K562 (cell line): ENCODE results near the gene ORAI3. TPM values are rescaled to one million over a fixed set of nuclear protein-coding genes. Genes with fewer than 3 reads are reported as not detected.

Experiments used
- COPS2 ChIP-seq: fragments of 450-650 bp; conservative IDR thresholded peaks from 2 replicates; pipeline ENCODE4 v1.6.1; 2016; ENCODE audit warnings: mild to moderate bottlenecking, moderate library complexity
- ETV5 ChIP-seq: sonication (generic); formaldehyde crosslinking; IDR thresholded peaks from 2 replicates; pipeline ENCODE4 v1.4.0; 2020; ENCODE audit warnings: low read depth, mild to moderate bottlenecking, missing genetic modification reagents
- KAT7 ChIP-seq: sonication (generic); formaldehyde crosslinking; IDR thresholded peaks from 2 replicates; pipeline ENCODE4 v1.8.0; 2022; ENCODE audit warnings: missing genetic modification reagents, mild to moderate bottlenecking, borderline replicate concordance
- NR2C2 ChIP-seq, 2 experiments: fragments of 200-800 bp in 1 of 2; sonication (Bioruptor generic) in 1 of 2; sonication (generic) in 1 of 2; formaldehyde crosslinking in 1 of 2; IDR thresholded peaks; 2 replicates each; pipeline versions ENCODE4 v1.6.1 to v1.8.0; 2016 to 2022; ENCODE audit warnings: mild to moderate bottlenecking in 1 of 2, missing compliant biosample characterization in 1 of 2, missing genetic modification characterization in 1 of 2, missing genetic modification reagents in 1 of 2
- PHF21A ChIP-seq: fragments of 450-650 bp; IDR thresholded peaks from 2 replicates; pipeline ENCODE4 v1.6.1; 2017; ENCODE audit warnings: low read depth, borderline replicate concordance
- RBM15 ChIP-seq: fragments of 200-400 bp; formaldehyde crosslinking; IDR thresholded peaks from 2 replicates; pipeline ENCODE4 v1.6.1; 2018; ENCODE audit warnings: mild to moderate bottlenecking, low read length, moderate library complexity; ENCODE audit not compliant: insufficient read depth
- RFX1 ChIP-seq: fragments of 450-650 bp; IDR thresholded peaks from 2 replicates; pipeline ENCODE4 v1.6.1; 2016; ENCODE audit warnings: mild to moderate bottlenecking, moderate library complexity
- SIRT6 ChIP-seq: IDR thresholded peaks from one replicate; pipeline ENCODE4 v1.6.1; 2012; ENCODE audit warnings: low read depth, mild to moderate bottlenecking, control low read depth, inconsistent platforms, low read length, moderate library complexity
- STAT5A ChIP-seq: IDR thresholded peaks from 2 replicates; pipeline ENCODE4 v1.6.1; 2012; ENCODE audit warnings: low read length, inconsistent platforms, borderline replicate concordance
- TAF1 ChIP-seq: IDR thresholded peaks from 2 replicates; pipeline ENCODE4 v1.6.1; 2011; ENCODE audit warnings: mild to moderate bottlenecking, low read length, moderate library complexity; ENCODE audit not compliant: insufficient read depth, control insufficient read depth, severe bottlenecking; ENCODE audit errors: extremely low read depth
- ZBED1 ChIP-seq: IDR thresholded peaks from 2 replicates; pipeline ENCODE4 v1.6.1; 2014
- ZNF444 ChIP-seq: fragments of 250-450 bp; sonication (Bioruptor Pico); IDR thresholded peaks from 2 replicates; pipeline ENCODE4 v1.4.0; 2020; ENCODE audit warnings: mild to moderate bottlenecking, moderate library complexity
- polyA plus RNA-seq, 8 experiments: library from polyadenylated mRNA; depleted of rRNA in 4 of 8; stranded (reverse) in 5 of 8; unstranded in 3 of 8; fragments of >200 nt; fragmentation: Nextera tagmentation in 2 of 8; fragmentation: Illumina TruSeq in 1 of 8; extraction: Ambion mirVana in 2 of 8; extraction: Trizol in 1 of 8; gene quantifications; 2 replicates each; pipeline versions ENCODE4 v1.2.1 to v1.2.3, GENCODE V29; 2011 to 2014; ENCODE audit warnings: inconsistent platforms in 1 of 8, missing spikeins in 1 of 8
- total RNA-seq, 7 experiments: library from RNA; depleted of rRNA in 6 of 7; stranded (reverse); fragments of >200 nt in 6 of 7; fragmentation: Illumina TruSeq in 2 of 7; extraction: Trizol in 2 of 7; gene quantifications; 2 replicates each; pipeline versions ENCODE4 v1.2.1 to v1.2.3, GENCODE V29; 2011 to 2021; ENCODE audit warnings: low replicate concordance in 1 of 7
- TF ChIP-seq, protein P1 (sequence below): fragments of 250-450 bp; sonication (Bioruptor Pico); IDR thresholded peaks from 2 replicates; pipeline ENCODE4 v1.4.0; 2020
- TF ChIP-seq, protein P2 (sequence below): fragments of 150-350 bp; IDR thresholded peaks from 2 replicates; pipeline ENCODE4 v1.6.1; 2014; ENCODE audit warnings: low read depth, mild to moderate bottlenecking, low read length, borderline replicate concordance
- TF ChIP-seq, protein P3 (sequence below): sonication (generic); formaldehyde crosslinking; IDR thresholded peaks from 2 replicates; pipeline ENCODE4 v1.8.1; 2022; ENCODE audit warnings: missing genetic modification reagents
- TF ChIP-seq, protein P4 (sequence below): sonication (generic); formaldehyde crosslinking; IDR thresholded peaks from 2 replicates; pipeline ENCODE4 v1.8.0; 2022; ENCODE audit warnings: mild to moderate bottlenecking, missing genetic modification reagents

ORAI3 gene
- total and polyA plus RNA-seq, 9 of the 15 experiments (the other 6 are each of a cell fraction or from before 2014, with no cell fraction given) = 4.9 to 23.3 (median 14.1) TPM

DNA sequence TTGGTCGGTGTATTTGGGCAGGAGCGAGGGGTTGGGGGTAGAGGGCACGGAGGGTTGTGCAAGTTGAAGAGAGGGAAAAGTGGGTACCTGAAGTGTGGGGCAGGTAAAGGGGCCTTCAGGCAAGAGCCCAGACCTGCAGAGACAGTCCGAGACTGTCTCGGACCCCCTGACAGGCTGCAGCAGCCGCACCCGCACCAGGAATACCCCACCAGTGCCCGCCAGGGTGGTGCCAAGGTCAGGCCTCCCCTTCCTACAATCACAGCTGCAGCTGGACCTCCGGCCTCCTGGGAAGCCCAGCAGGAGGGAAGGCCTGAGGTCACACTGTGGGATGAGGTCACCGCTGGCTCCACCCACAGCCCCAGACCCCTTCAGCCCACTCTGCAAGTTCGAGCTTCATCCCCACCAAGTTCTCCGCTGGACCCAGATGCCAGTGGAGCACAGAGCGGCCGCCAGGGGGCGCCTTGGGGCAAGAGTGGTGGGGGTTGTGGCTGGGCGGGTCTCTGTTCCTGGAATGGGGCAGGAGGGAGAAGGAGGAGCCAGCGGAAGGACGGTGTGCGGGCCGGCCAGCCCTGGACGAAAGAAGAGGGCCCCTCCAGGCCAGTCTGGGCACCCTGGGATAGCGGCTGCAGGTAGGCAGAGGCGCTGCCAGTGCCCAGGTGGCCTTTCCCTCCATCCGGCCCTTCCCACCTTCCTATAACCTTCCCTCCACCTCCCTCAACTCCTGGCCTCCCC, 36.0 kb downstream of the ORAI3 start, which contains the start of gene HSD3B7 (continued):
- TF ChIP-seq STAT5A (peak; percentile 50; the same call in 1 of the 2 replicates), RBM15 (no peak), ZNF444 (CRISPR knock-in tag) (no peak), NR2C2 (CRISPR knock-in tag; IDR thresholded peaks at IDR 0.05) (no peak), NR2C2 (tag; IDR thresholded peaks at IDR 0.05) (no peak), PHF21A (peak; percentile 29; the same call in 1 of the 2 replicates), SIRT6 (no peak), RFX1 (no peak), COPS2 (no peak), ZBED1 (no peak), KAT7 (CRISPR knock-in tag) (no peak), ETV5 (CRISPR knock-in tag) (no peak), TAF1 (no peak)
- TF ChIP-seq, protein P1, sequence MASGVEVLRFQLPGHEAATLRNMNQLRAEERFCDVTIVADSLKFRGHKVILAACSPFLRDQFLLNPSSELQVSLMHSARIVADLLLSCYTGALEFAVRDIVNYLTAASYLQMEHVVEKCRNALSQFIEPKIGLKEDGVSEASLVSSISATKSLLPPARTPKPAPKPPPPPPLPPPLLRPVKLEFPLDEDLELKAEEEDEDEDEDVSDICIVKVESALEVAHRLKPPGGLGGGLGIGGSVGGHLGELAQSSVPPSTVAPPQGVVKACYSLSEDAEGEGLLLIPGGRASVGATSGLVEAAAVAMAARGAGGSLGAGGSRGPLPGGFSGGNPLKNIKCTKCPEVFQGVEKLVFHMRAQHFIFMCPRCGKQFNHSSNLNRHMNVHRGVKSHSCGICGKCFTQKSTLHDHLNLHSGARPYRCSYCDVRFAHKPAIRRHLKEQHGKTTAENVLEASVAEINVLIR (CRISPR knock-in tag) = no peak
- TF ChIP-seq, protein P2, sequence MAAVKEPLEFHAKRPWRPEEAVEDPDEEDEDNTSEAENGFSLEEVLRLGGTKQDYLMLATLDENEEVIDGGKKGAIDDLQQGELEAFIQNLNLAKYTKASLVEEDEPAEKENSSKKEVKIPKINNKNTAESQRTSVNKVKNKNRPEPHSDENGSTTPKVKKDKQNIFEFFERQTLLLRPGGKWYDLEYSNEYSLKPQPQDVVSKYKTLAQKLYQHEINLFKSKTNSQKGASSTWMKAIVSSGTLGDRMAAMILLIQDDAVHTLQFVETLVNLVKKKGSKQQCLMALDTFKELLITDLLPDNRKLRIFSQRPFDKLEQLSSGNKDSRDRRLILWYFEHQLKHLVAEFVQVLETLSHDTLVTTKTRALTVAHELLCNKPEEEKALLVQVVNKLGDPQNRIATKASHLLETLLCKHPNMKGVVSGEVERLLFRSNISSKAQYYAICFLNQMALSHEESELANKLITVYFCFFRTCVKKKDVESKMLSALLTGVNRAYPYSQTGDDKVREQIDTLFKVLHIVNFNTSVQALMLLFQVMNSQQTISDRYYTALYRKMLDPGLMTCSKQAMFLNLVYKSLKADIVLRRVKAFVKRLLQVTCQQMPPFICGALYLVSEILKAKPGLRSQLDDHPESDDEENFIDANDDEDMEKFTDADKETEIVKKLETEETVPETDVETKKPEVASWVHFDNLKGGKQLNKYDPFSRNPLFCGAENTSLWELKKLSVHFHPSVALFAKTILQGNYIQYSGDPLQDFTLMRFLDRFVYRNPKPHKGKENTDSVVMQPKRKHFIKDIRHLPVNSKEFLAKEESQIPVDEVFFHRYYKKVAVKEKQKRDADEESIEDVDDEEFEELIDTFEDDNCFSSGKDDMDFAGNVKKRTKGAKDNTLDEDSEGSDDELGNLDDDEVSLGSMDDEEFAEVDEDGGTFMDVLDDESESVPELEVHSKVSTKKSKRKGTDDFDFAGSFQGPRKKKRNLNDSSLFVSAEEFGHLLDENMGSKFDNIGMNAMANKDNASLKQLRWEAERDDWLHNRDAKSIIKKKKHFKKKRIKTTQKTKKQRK = no peak
- TF ChIP-seq, protein P3, sequence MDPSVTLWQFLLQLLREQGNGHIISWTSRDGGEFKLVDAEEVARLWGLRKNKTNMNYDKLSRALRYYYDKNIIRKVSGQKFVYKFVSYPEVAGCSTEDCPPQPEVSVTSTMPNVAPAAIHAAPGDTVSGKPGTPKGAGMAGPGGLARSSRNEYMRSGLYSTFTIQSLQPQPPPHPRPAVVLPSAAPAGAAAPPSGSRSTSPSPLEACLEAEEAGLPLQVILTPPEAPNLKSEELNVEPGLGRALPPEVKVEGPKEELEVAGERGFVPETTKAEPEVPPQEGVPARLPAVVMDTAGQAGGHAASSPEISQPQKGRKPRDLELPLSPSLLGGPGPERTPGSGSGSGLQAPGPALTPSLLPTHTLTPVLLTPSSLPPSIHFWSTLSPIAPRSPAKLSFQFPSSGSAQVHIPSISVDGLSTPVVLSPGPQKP (CRISPR knock-in tag) = no peak
- TF ChIP-seq, protein P4, sequence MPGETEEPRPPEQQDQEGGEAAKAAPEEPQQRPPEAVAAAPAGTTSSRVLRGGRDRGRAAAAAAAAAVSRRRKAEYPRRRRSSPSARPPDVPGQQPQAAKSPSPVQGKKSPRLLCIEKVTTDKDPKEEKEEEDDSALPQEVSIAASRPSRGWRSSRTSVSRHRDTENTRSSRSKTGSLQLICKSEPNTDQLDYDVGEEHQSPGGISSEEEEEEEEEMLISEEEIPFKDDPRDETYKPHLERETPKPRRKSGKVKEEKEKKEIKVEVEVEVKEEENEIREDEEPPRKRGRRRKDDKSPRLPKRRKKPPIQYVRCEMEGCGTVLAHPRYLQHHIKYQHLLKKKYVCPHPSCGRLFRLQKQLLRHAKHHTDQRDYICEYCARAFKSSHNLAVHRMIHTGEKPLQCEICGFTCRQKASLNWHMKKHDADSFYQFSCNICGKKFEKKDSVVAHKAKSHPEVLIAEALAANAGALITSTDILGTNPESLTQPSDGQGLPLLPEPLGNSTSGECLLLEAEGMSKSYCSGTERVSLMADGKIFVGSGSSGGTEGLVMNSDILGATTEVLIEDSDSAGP (CRISPR knock-in tag) = no peak
